NB4 (cell line): ENCODE results near the gene ANKRD53.

Experiments
- DNase-seq: peaks from one replicate; pipeline ENCODE4 v3.0.0; 2010; ENCODE audit warnings: low read depth
- H3K4me3 ChIP-seq: one replicate; pipeline ENCODE4 v1.5.1; 2011; ENCODE audit warnings: mild to moderate bottlenecking, low read depth, low read length, moderate library complexity
- CTCF ChIP-seq: IDR thresholded peaks from one replicate; pipeline ENCODE4 v1.5.1; 2012; ENCODE audit warnings: low read depth, low read length
- MAX ChIP-seq: IDR thresholded peaks from 2 replicates; pipeline ENCODE4 v1.6.1; 2011; ENCODE audit warnings: low read depth, low read length
- MYC ChIP-seq: IDR thresholded peaks from 2 replicates; pipeline ENCODE4 v1.6.1; 2011; ENCODE audit warnings: low read depth, low read length
- POLR2A ChIP-seq: IDR thresholded peaks from 2 replicates; pipeline ENCODE4 v1.6.1; 2011; ENCODE audit warnings: mild to moderate bottlenecking; ENCODE audit not compliant: insufficient read length; ENCODE audit errors: extremely low read depth

ANKRD53 gene

GRCh38 chr2:70962211-70962884 is 16.1 kb upstream of the ANKRD53 start:
- no peak overlapping the region for H3K4me3 ChIP-seq
- DNase-seq = no peak
- TF ChIP-seq MYC (no peak), POLR2A (no peak), CTCF (no peak), MAX (no peak)

GRCh38 chr2:70962885-70963878 is 15.2 kb upstream of the ANKRD53 start:
- TF ChIP-seq MYC = no peak
- TF ChIP-seq MAX = no peak
- TF ChIP-seq CTCF = no peak
- no peak for TF ChIP-seq POLR2A
- no peak for DNase-seq
- no peak overlapping the region for H3K4me3 ChIP-seq

- DNase-seq = no peak
- no peak overlapping the region for H3K4me3 ChIP-seq
- TF ChIP-seq MYC (no peak), MAX (no peak), CTCF (no peak)
These were observed 14.3 kb upstream of the ANKRD53 start for GRCh38 chr2:70964133-70964532.

GRCh38 chr2:70964596-70965386 is 13.6 kb upstream of the ANKRD53 start:
- DNase-seq = peak; percentile 78
- TF ChIP-seq CTCF (peak; percentile 77), POLR2A (no peak)
- H3K4me3 ChIP-seq = peak overlapping the region; percentile 16

- peak overlapping the region; percentile 16 for H3K4me3 ChIP-seq
- DNase-seq = no peak
- TF ChIP-seq MAX (no peak), CTCF (no peak)
These were observed 12.9 kb upstream of the ANKRD53 start for GRCh38 chr2:70965506-70965905.
